ENCODE results near the gene KLC1. TPM values are rescaled to one million over a fixed set of nuclear protein-coding genes. Genes with fewer than 3 reads are reported as not detected.

KLC1 gene

Small RNAs within 50 kb of the gene (small RNA-seq; reads per million reads assigned to genes)
- not detected for gene RF00019 (ENCODE audit: insufficient read depth)

Measured in neuronal stem cell (in vitro differentiated cells).